Common myeloid progenitor, CD34-positive (primary cell): ENCODE results near the gene QRICH1.

Source experiments
- CTCF ChIA-PET: fragments of 350-600 bp; sonication (Branson Sonifier 250); formaldehyde crosslinking; loops from one replicate; lab custom pipeline; 2021; ENCODE audit warnings: antibody characterized with exemption; lab: Charles Lee
- POLR2A ChIA-PET: fragments of 350-600 bp; sonication (Branson Sonifier 250); formaldehyde crosslinking; loops from one replicate; lab custom pipeline; 2021; ENCODE audit warnings: antibody characterized with exemption; lab: Charles Lee
- DNase-seq, 3 donors: peaks; one replicate each; pipeline versions ENCODE4 v3.0.0 to v3.0.0-alpha.2; 2013
- H3K27ac ChIP-seq, 2 experiments: 1 replicate in 1 of 2; 2 replicates in 1 of 2; pipeline ENCODE4 v1.7.0; 2013; ENCODE audit warnings: inconsistent platforms in 2 of 2, low read length in 2 of 2, mild to moderate bottlenecking in 2 of 2, low read depth in 1 of 2, moderate library complexity in 1 of 2; ENCODE audit not compliant: severe bottlenecking in 2 of 2, insufficient read depth in 1 of 2, poor library complexity in 1 of 2
- H3K27me3 ChIP-seq, 5 experiments: replicated peaks in 2 of 5; 1 replicate in 3 of 5; 2 replicates in 2 of 5; pipeline versions ENCODE4 v1.6.1 to v1.7.0; 2013; ENCODE audit warnings: low read length in 4 of 5, mild to moderate bottlenecking in 2 of 5, moderate library complexity in 2 of 5, inconsistent platforms in 1 of 5; ENCODE audit not compliant: insufficient read depth in 5 of 5, control insufficient read depth in 4 of 5
- H3K36me3 ChIP-seq, 4 experiments: 1 replicate in 2 of 4; 2 replicates in 2 of 4; pipeline versions ENCODE4 v1.6.1 to v1.7.0; 2013; ENCODE audit warnings: low read length in 3 of 4, control low read depth in 1 of 4, mild to moderate bottlenecking in 1 of 4; ENCODE audit not compliant: control insufficient read depth in 4 of 4, insufficient read depth in 4 of 4
- H3K4me1 ChIP-seq, 4 experiments: 1 replicate in 3 of 4; 2 replicates in 1 of 4; pipeline versions ENCODE4 v1.6.1 to v1.7.1; 2013; ENCODE audit warnings: low read length in 3 of 4, mild to moderate bottlenecking in 3 of 4, control low read depth in 1 of 4, inconsistent platforms in 1 of 4, moderate library complexity in 1 of 4; ENCODE audit not compliant: control insufficient read depth in 4 of 4, insufficient read depth in 4 of 4; ENCODE audit errors: control extremely low read depth in 1 of 4
- H3K4me3 ChIP-seq, 7 experiments: 1 replicate in 4 of 7; 2 replicates in 3 of 7; pipeline versions ENCODE4 v1.5.1 to v1.7.0; 2013; ENCODE audit warnings: mild to moderate bottlenecking in 7 of 7, low read length in 6 of 7, moderate library complexity in 6 of 7, inconsistent platforms in 2 of 7, low read depth in 2 of 7, control low read depth in 1 of 7; ENCODE audit not compliant: insufficient read depth in 4 of 7, control insufficient read depth in 1 of 7; ENCODE audit errors: extremely low read depth in 1 of 7
- H3K9me3 ChIP-seq, 5 experiments: 1 replicate in 4 of 5; 2 replicates in 1 of 5; pipeline versions ENCODE4 v1.6.1 to v1.7.1; 2013; ENCODE audit warnings: low read length in 4 of 5, mild to moderate bottlenecking in 2 of 5, inconsistent platforms in 1 of 5, low read depth in 1 of 5, moderate library complexity in 1 of 5; ENCODE audit not compliant: control insufficient read depth in 4 of 5, insufficient read depth in 2 of 5; ENCODE audit errors: control extremely low read depth in 1 of 5
- WGBS: methylation state at CpG from one replicate; pipeline ENCODE4 v1.1.5; 2013; ENCODE audit not compliant: insufficient coverage; 5-methylcytosine and 5-hydroxymethylcytosine counted together

The QRICH1 gene

GRCh38 chr3:49017229-49017970, 76.5 kb downstream of the QRICH1 start:
- peaks cover 0 to 44% (median 38%) of the 10 kb centered on the region in 4 experiments for H3K36me3 ChIP-seq

GRCh38 chr3:49016414-49017228, 77.2 kb downstream of the QRICH1 start:
- CTCF ChIA-PET: interaction anchor here (4.2 to 19.2 kb wide), 3 partner anchors 10 to 26 kb away, joined by 14 to 386 read pairs (median 94); partner anchors contain the start of genes P4HTM and WDR6
- whole genome bisulfite sequencing: 95% methylated on average over 6 of the region's 6 CpGs
- Histone ChIP-seq H3K27ac (no peak overlapping the region), H3K4me1 (peaks cover 6 to 34% (median 32%) of the 10 kb centered on the region in 4 experiments), H3K4me3 (peak overlapping the region in 1 of 7 experiments; percentile 92), H3K27me3 (no peaks in the 10 kb centered on the region), H3K36me3 (peaks cover 2 to 52% (median 46%) of the 10 kb centered on the region in 4 experiments), H3K9me3 (no peaks in the 10 kb centered on the region)
- POLR2A ChIA-PET: interaction anchor here (1.1 to 2.3 kb wide), 3 partner anchors 9 to 27 kb away, joined by 3 to 10 read pairs (median 7); partner anchors contain the start of genes P4HTM and WDR6
- no peak for DNase-seq

More at GRCh38 chr3:49017229-49017970, 76.5 kb downstream of the QRICH1 start:
- POLR2A ChIA-PET: interaction anchor here (1.1 to 2.3 kb wide), 3 partner anchors 10 to 28 kb away, joined by 3 to 10 read pairs (median 7); partner anchors contain the start of genes P4HTM and WDR6
- H3K4me3 ChIP-seq: peak overlapping the region; percentile 57 to 92 (median 80)
- H3K27me3 ChIP-seq: no peaks in the 10 kb centered on the region
- DNase-seq: no peak
- CTCF ChIA-PET: interaction anchor here (0.9 to 19.2 kb wide), 3 partner anchors 10 to 26 kb away, joined by 3 to 386 read pairs (median 94); partner anchors contain the start of genes P4HTM and WDR6
- peaks cover 6 to 40% (median 35%) of the 10 kb centered on the region in 4 experiments for H3K4me1 ChIP-seq
- H3K27ac ChIP-seq: peak overlapping the region in 1 of 2 experiments; percentile 79
- no peaks in the 10 kb centered on the region for H3K9me3 ChIP-seq
- WGBS: 10% methylated on average over 23 of the region's 23 CpGs

GRCh38 chr3:49015765-49016164, 78.1 kb downstream of the QRICH1 start:
- ChIA-PET POLR2A (no interaction called here), CTCF (interaction anchor here (4.2 to 19.2 kb wide), 3 partner anchors 9 to 25 kb away, joined by 14 to 386 read pairs (median 94); partner anchors contain the start of genes P4HTM and WDR6)
- Histone ChIP-seq H3K4me3 (no peak overlapping the region), H3K4me1 (peaks cover 6 to 34% (median 32%) of the 10 kb centered on the region in 4 experiments), H3K36me3 (peaks cover 3 to 57% (median 50%) of the 10 kb centered on the region in 4 experiments), H3K27me3 (no peaks in the 10 kb centered on the region), H3K27ac (no peak overlapping the region), H3K9me3 (no peaks in the 10 kb centered on the region)
- WGBS: 92% methylated on average over 5 of the region's 6 CpGs
- DNase-seq: no peak

- 99% methylated on average over 7 of the region's 8 CpGs for WGBS
- Histone ChIP-seq H3K4me3 (no peak overlapping the region), H3K27ac (no peak overlapping the region), H3K9me3 (no peaks in the 10 kb centered on the region), H3K36me3 (peaks cover 3 to 57% (median 50%) of the 10 kb centered on the region in 4 experiments), H3K27me3 (no peaks in the 10 kb centered on the region), H3K4me1 (peaks cover 4 to 29% (median 25%) of the 10 kb centered on the region in 4 experiments)
- CTCF ChIA-PET: interaction anchor here (1.4 to 19.2 kb wide), 4 partner anchors 8 to 45 kb away, joined by 5 to 386 read pairs (median 54); partner anchors contain the start of genes P4HTM and WDR6
- POLR2A ChIA-PET: no interaction called here
- DNase-seq: no peak
Measured at GRCh38 chr3:49015072-49015471, 78.8 kb downstream of the QRICH1 start.

GRCh38 chr3:49013738-49014660, 79.9 kb downstream of the QRICH1 start:
- WGBS: 94% methylated on average over 21 of the region's 24 CpGs
- Histone ChIP-seq H3K27me3 (no peaks in the 10 kb centered on the region), H3K4me1 (peaks cover 0 to 18% (median 15%) of the 10 kb centered on the region in 4 experiments), H3K27ac (no peak overlapping the region), H3K9me3 (no peaks in the 10 kb centered on the region), H3K4me3 (no peak overlapping the region), H3K36me3 (peaks cover 3 to 63% (median 52%) of the 10 kb centered on the region in 4 experiments)
- ChIA-PET CTCF (interaction anchor here (0.5 to 19.2 kb wide), 9 partner anchors 7 to 475 kb away, joined by 3 to 386 read pairs (median 5); partner anchors contain the start of genes IMPDH2, NDUFAF3, P4HTM and WDR6), POLR2A (interaction anchor here (1.2 to 2.0 kb wide), 5 partner anchors 10 to 28 kb away, joined by 3 to 4 read pairs (median 3); partner anchors contain the start of gene P4HTM)
- DNase-seq: peak; percentile 50 to 64 (median 61)
